H1 (cell line): ENCODE results near the gene PBOV1. TPM values are rescaled to one million over a fixed set of nuclear protein-coding genes. Genes with fewer than 3 reads are reported as not detected.

ENCODE experiments used
- CTCF ChIA-PET: fragments of 300-600 bp; sonication (Branson Sonifier 250); formaldehyde crosslinking; loops from one replicate; lab custom pipeline; 2021; ENCODE audit not compliant: partially characterized antibody; lab: Charles Lee
- POLR2A ChIA-PET: fragments of 300-600 bp; sonication (Branson Sonifier 250); formaldehyde crosslinking; loops from one replicate; lab custom pipeline; 2021; ENCODE audit warnings: inconsistent platforms; ENCODE audit not compliant: partially characterized antibody; lab: Charles Lee
- DNase-seq, 2 experiments: peaks; one replicate each; pipeline versions ENCODE4 v3.0.0 to v3.0.0-alpha.2; 2010 to 2022; ENCODE audit warnings: low spot score in 2 of 2, low read depth in 1 of 2, mixed read lengths in 1 of 2
- FAIRE-seq: peaks from 2 replicates; lab custom pipeline; 2011; peaks lifted over from hg19 to GRCh38; lab: Jason Lieb, UNC
- H2AFZ ChIP-seq: 2 replicates; pipeline ENCODE4 v1.8.1; 2012; ENCODE audit warnings: low read length, inconsistent platforms
- H2AK5ac ChIP-seq: 2 replicates; pipeline ENCODE4 v1.6.1; 2013; ENCODE audit warnings: low read depth, low read length
- H2BK120ac ChIP-seq: replicated peaks from 2 replicates; pipeline ENCODE3; 2013; ENCODE audit warnings: low read depth, low read length, inconsistent platforms
- H2BK12ac ChIP-seq: 2 replicates; pipeline ENCODE4 v1.6.1; 2013; ENCODE audit warnings: low read depth, low read length
- H2BK15ac ChIP-seq: 2 replicates; pipeline ENCODE4 v1.6.1; 2013; ENCODE audit warnings: low read length
- H2BK20ac ChIP-seq: 2 replicates; pipeline ENCODE4 v1.6.1; 2013; ENCODE audit warnings: low read length
- H2BK5ac ChIP-seq: 2 replicates; pipeline ENCODE4 v1.6.1; 2013; ENCODE audit warnings: low read depth, low read length
- H3K14ac ChIP-seq: 2 replicates; pipeline ENCODE4 v1.6.1; 2013; ENCODE audit warnings: inconsistent platforms; ENCODE audit not compliant: insufficient read length
- H3K18ac ChIP-seq: 2 replicates; pipeline ENCODE4 v1.6.1; 2013; ENCODE audit warnings: low read length; ENCODE audit errors: extremely low read depth
- H3K23ac ChIP-seq: 2 replicates; pipeline ENCODE4 v1.6.1; 2013; ENCODE audit warnings: inconsistent platforms; ENCODE audit not compliant: insufficient read length
- H3K23me2 ChIP-seq: 2 replicates; pipeline ENCODE4 v1.6.1; 2013; ENCODE audit warnings: low read depth, low read length
- H3K27ac ChIP-seq: 2 replicates; pipeline ENCODE4 v1.6.1; 2011; ENCODE audit warnings: low read depth, low read length, inconsistent platforms
- H3K27me3 ChIP-seq, 4 experiments: replicated peaks in 1 of 4; 1 replicate in 1 of 4; 2 replicates in 3 of 4; pipeline versions ENCODE4 v1.6.1 to v1.8.1; 2011 to 2013; ENCODE audit warnings: low read length in 3 of 4, mild to moderate bottlenecking in 3 of 4, inconsistent platforms in 2 of 4, mixed read lengths in 2 of 4, moderate library complexity in 1 of 4; ENCODE audit not compliant: control insufficient read depth in 3 of 4, insufficient read depth in 3 of 4; ENCODE audit errors: extremely low read depth in 1 of 4
- H3K36me3 ChIP-seq, 4 experiments: 2 replicates each; pipeline versions ENCODE4 v1.6.1 to v1.8.1; 2011 to 2013; ENCODE audit warnings: mild to moderate bottlenecking in 4 of 4, low read length in 3 of 4, moderate library complexity in 2 of 4, control low read depth in 1 of 4, inconsistent platforms in 1 of 4; ENCODE audit not compliant: insufficient read depth in 4 of 4, control insufficient read depth in 2 of 4
- H3K4ac ChIP-seq: replicated peaks from 2 replicates; pipeline ENCODE3; 2013; ENCODE audit warnings: low read length, low read depth, mixed read lengths, inconsistent platforms; ENCODE audit not compliant: insufficient read length
- H3K4me1 ChIP-seq, 4 experiments: replicated peaks in 1 of 4; 1 replicate in 1 of 4; 2 replicates in 3 of 4; pipeline versions ENCODE4 v1.6.1 to v1.8.1; 2011 to 2013; ENCODE audit warnings: low read length in 3 of 4, inconsistent platforms in 2 of 4, mixed read lengths in 1 of 4; ENCODE audit not compliant: insufficient read depth in 4 of 4, control insufficient read depth in 3 of 4
- H3K4me2 ChIP-seq, 2 experiments: 2 replicates each; pipeline versions ENCODE4 v1.6.1 to v1.8.1; 2011 to 2013; ENCODE audit warnings: low read depth in 2 of 2, low read length in 2 of 2, control low read depth in 1 of 2, inconsistent platforms in 1 of 2, mild to moderate bottlenecking in 1 of 2; ENCODE audit not compliant: insufficient read depth in 1 of 2
- H3K4me3 ChIP-seq, 4 experiments: fragments of 200-600, 300-600 bp in 1 of 4; sonication (generic), shearing (Covaris generic), sonication (Bioruptor Twin) in 1 of 4; 2 replicates each; pipeline versions ENCODE4 v1.5.1 to v1.8.1; 2011 to 2016; ENCODE audit warnings: low read length in 4 of 4, low read depth in 3 of 4, control low read depth in 2 of 4, inconsistent platforms in 2 of 4, mild to moderate bottlenecking in 2 of 4, mixed read lengths in 1 of 4, moderate library complexity in 1 of 4; ENCODE audit not compliant: insufficient read depth in 2 of 4; ENCODE audit errors: extremely low read depth in 1 of 4
- H3K56ac ChIP-seq: replicated peaks from 2 replicates; pipeline ENCODE3; 2013; ENCODE audit warnings: low read depth, mild to moderate bottlenecking, mixed read lengths, low read length, inconsistent platforms; ENCODE audit not compliant: insufficient read length
- H3K79me1 ChIP-seq: 2 replicates; pipeline ENCODE4 v1.6.1; 2013; ENCODE audit warnings: low read depth, low read length, control low read depth
- H3K79me2 ChIP-seq, 2 experiments: 2 replicates each; pipeline versions ENCODE4 v1.6.1 to v1.8.1; 2012 to 2013; ENCODE audit warnings: low read length in 2 of 2, mild to moderate bottlenecking in 2 of 2, inconsistent platforms in 1 of 2; ENCODE audit not compliant: insufficient read depth in 2 of 2, control insufficient read depth in 1 of 2
- H3K9ac ChIP-seq, 4 experiments: replicated peaks in 1 of 4; 1 replicate in 1 of 4; 2 replicates in 3 of 4; pipeline versions ENCODE4 v1.6.1 to v1.8.1; 2011 to 2013; ENCODE audit warnings: low read depth in 3 of 4, low read length in 3 of 4, control low read depth in 2 of 4, mild to moderate bottlenecking in 2 of 4, moderate library complexity in 2 of 4, inconsistent platforms in 1 of 4; ENCODE audit errors: extremely low read depth in 1 of 4
- H3K9me3 ChIP-seq, 2 experiments: 2 replicates each; pipeline versions ENCODE4 v1.6.1 to v1.8.1; 2012 to 2013; ENCODE audit warnings: mild to moderate bottlenecking in 2 of 2, moderate library complexity in 2 of 2, control low read depth in 1 of 2, inconsistent platforms in 1 of 2, low read depth in 1 of 2, low read length in 1 of 2, mixed read lengths in 1 of 2; ENCODE audit not compliant: insufficient read depth in 2 of 2
- H4K20me1 ChIP-seq, 2 experiments: replicated peaks in 1 of 2; 2 replicates each; pipeline versions ENCODE3 to v1.8.1; 2011 to 2013; ENCODE audit warnings: inconsistent platforms in 2 of 2, low read length in 2 of 2, mild to moderate bottlenecking in 1 of 2; ENCODE audit not compliant: insufficient read depth in 2 of 2, control insufficient read depth in 1 of 2
- H4K5ac ChIP-seq: 2 replicates; pipeline ENCODE4 v1.6.1; 2013; ENCODE audit warnings: low read length, low read depth, mixed read lengths, inconsistent platforms; ENCODE audit not compliant: insufficient read length
- H4K8ac ChIP-seq: 2 replicates; pipeline ENCODE4 v1.8.0; 2013; ENCODE audit warnings: mild to moderate bottlenecking, moderate library complexity, low read length, inconsistent platforms; ENCODE audit not compliant: insufficient read depth; ENCODE audit errors: extremely low read depth
- H4K91ac ChIP-seq: replicated peaks from 2 replicates; pipeline ENCODE3; 2013; ENCODE audit warnings: low read length, mixed read lengths, inconsistent platforms; ENCODE audit not compliant: insufficient read length
- BRCA1 ChIP-seq: IDR thresholded peaks from 2 replicates; pipeline ENCODE4 v1.6.1; 2012; ENCODE audit warnings: low read depth, low read length, improper control_type of control experiment
- EZH2 ChIP-seq: fragments of 200-600 bp; sonication (generic); IDR thresholded peaks from 2 replicates; pipeline ENCODE4 v1.7.1; 2012; ENCODE audit warnings: low read depth, mild to moderate bottlenecking, moderate library complexity, low read length, inconsistent platforms; ENCODE audit not compliant: severe bottlenecking
- RFX5 ChIP-seq: IDR thresholded peaks from 2 replicates; pipeline ENCODE4 v1.6.1; 2011; ENCODE audit warnings: low read depth, low read length, improper control_type of control experiment, borderline replicate concordance
- WGBS, 2 experiments: shearing (Covaris generic) in 1 of 2; methylation state at CpG; one replicate each; pipeline versions ENCODE4 v1.1.6 to v1.1.7; 2013 to 2015; ENCODE audit warnings: low lambda C conversion rate in 2 of 2, mixed read lengths in 2 of 2, inconsistent platforms in 1 of 2, low coverage in 1 of 2, missing lambda C conversion rate in 1 of 2; ENCODE audit not compliant: insufficient replicate concordance in 2 of 2, insufficient coverage in 1 of 2, insufficient read length in 1 of 2; ENCODE audit errors: extremely low coverage in 1 of 2, missing lambda C conversion rate in 1 of 2; 5-methylcytosine and 5-hydroxymethylcytosine counted together
- polyA plus RNA-seq, 7 experiments: library from polyadenylated mRNA; depleted of rRNA in 3 of 7; stranded (reverse) in 5 of 7; unstranded in 2 of 7; fragments of >200 nt in 5 of 7; fragments of 200-250 nt in 2 of 7; gene quantifications; 1 replicate in 5 of 7; 2 replicates in 1 of 7; 4 replicates in 1 of 7; pipeline versions ENCODE4 v1.2.1 to v1.2.3, GENCODE V29; 2011 to 2013; ENCODE audit warnings: missing spikeins in 2 of 7, mixed read lengths in 2 of 7
- total RNA-seq: library from RNA; stranded (reverse); fragmentation: NEBNext Ultra II Directional; extraction: Animal tissue kit (Norgen Biotek cat#: 25700); gene quantifications from 2 replicates; pipeline ENCODE4 v1.2.1, GENCODE V29; 2021

PBOV1 gene
- total and polyA plus RNA-seq, 2 of the 8 experiments (the other 6 are each of a cell fraction or from before 2014, with no cell fraction given) = not detected

GRCh38 chr6:138250053-138250452 lies 31.8 kb upstream of the PBOV1 start:
- FAIRE-seq (no peak), DNase-seq (no peak)
- Histone ChIP-seq H3K14ac (no peak overlapping the region), H3K36me3 (peaks cover 0 to 2% (median under 1%) of the 10 kb centered on the region in 4 experiments; a peak in 2 of 8 replicates), H3K4me2 (no peak overlapping the region), H3K9me3 (no peaks in the 10 kb centered on the region), H3K9ac (no peak overlapping the region), H4K91ac (no peak overlapping the region), H4K8ac (no peak overlapping the region), H3K23ac (no peak overlapping the region), H3K4me1 (no peaks in the 10 kb centered on the region), H3K27me3 (no peaks in the 10 kb centered on the region), H2AFZ (no peak overlapping the region), H2BK5ac (no peak overlapping the region), H2BK20ac (no peak overlapping the region), H2BK15ac (no peak overlapping the region), H3K4me3 (no peak overlapping the region), H3K79me1 (no peaks in the 10 kb centered on the region), H3K56ac (no peak overlapping the region), H2BK120ac (no peak overlapping the region), H3K27ac (no peak overlapping the region), H3K23me2 (no peaks in the 10 kb centered on the region), H2BK12ac (no peak overlapping the region), H2AK5ac (no peak overlapping the region), H4K5ac (no peak overlapping the region), H3K4ac (no peak overlapping the region), H4K20me1 (peaks cover 0 to 2% of the 10 kb centered on the region in 2 experiments), H3K18ac (no peak overlapping the region), H3K79me2 (no peaks in the 10 kb centered on the region)
- ChIA-PET CTCF (interaction anchor here (0.6 to 1.2 kb wide), 3 partner anchors 12 to 39 kb away, joined by 3 to 5 read pairs (median 3); no protein-coding TSS in a partner anchor), POLR2A (no interaction called here)
- WGBS, 2 experiments = 88% methylated on average over 4 of the region's 4 CpGs; no CpG with 5 or more reads in 1 of the 2 experiments
- no peak for TF ChIP-seq RFX5
- no peak for TF ChIP-seq BRCA1
- no peak for TF ChIP-seq EZH2
